NCI-H2081 (cell line): ENCODE data around the gene GPR146.

ENCODE experiments used
- DNase-seq, 2 experiments: peaks; one replicate each; lab custom pipeline; 2025; lab: John Stamatoyannopoulos, UW

GPR146 gene

DNA sequence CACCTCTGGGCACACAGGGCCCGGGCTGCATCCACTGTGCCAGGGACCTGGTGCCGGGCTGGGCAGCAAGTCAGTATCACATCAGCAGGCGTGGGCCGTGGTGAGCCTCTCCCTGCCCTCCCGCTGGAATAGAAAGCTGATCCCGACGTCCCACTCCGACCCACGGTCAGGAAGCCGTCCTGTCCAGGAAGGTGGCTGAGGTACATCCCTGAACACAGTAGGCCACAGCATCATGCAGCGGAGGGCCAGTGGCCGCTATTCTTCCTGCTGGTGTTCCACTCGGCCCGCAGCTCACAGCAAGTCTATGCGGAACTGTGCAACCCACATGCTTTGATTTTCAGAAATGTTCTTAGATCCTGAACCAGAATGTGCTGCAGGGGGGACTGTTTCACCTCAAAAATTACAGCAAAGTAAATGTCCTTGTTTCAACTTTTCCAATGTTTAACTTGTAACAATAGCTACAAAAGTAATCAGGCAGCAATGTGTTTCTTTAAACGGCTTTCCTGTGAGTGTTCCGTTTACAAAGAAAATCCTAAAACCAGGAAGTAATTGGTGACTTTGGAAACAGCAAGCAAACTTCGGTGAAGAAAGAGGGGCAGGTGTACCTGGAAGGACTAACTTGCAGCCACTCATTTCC lies 676 bp upstream of the GPR146 start:
- no peak for DNase-seq

DNA sequence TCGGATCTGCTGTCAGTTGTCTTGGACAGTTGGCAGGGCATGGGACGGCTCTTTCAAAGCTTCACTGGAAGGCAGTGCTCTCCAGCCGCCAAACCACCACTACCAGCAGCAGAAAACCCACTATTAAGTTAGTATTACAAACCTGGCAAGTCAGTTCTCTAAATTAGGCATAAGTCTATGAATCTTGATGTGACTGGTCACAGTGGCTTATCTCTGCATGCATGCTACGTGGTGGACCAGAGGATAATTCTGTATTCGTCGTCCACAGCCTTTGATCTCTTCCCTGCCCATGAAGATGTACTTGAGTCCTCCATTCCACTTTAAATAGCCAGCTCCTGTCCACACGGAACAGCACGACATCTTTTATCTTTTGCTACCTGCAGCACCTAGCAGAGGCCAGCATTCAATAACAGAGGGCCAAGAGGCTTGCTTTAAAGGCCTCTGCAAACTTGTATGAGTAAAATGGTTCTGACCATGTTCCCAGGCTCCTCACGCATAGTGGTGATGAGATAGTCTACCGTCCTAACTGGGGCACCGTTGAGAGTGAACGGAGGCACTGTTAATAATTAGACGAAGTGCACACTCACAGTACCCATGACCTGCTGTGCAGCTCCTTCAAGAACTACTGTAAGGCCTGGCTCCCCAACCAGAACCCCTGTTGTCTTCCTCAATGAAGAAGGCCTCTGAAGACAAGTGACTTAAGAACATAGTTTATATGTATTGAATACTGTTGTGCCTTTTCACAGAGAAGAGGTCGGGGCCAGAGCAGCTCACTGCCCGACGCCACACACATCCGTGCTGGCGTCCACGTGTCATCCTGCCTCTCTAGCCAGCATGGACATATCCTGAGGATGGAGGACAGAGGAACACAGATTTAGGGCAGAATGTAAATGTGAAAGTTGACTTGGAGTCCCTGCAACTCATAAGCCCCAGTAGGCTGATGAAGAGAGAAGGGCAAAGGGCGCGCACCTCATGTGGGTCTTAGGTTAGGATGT lies 1.0 kb downstream of the GPR146 start:
- no peak for DNase-seq

DNA sequence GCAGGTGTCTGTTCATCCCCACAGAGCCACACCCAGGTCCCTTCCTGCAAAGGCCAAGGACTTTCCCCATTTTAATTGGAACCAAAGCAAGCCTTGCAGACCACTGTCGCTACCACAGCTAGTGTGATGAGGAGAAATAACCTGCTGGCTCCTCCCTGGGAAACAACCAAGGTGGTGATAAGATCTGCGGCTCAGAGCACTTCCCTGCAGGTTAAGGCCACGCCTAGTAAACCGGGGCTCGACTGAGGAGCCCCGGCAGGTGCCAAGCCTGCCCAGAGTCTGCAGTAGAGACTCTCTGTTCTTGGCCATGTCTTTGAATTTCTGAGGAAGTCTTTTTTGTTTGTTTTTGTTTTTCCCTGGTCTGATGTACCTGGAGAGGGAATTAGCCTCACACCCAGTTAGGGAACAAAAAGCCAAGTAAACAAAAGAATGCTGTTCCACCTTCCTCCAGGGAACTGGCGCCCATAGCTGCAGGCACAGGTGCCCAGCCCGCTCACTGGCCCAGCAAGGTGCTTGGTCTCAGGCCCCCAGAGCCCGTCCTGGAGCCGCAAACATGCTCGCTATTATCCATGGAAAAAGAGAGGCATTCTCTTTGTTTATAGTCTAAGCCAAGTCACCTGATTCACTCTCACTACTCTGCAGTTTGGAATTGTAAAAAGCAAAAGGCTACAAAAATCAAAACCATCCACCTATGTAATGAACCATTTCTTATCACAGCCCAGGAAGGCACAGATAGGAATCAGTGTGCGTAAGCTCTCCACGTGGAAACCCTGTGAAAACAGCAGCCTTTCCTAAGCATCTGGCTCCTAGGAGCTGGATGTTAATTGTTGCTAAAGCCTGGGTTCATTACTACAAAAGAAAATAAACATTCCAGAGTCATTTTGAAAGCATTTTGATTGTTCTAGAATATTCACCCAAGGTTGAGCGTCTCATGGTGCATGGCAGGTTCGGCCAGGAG lies 2.7 kb downstream of the GPR146 start:
- DNase-seq: no peak

DNA sequence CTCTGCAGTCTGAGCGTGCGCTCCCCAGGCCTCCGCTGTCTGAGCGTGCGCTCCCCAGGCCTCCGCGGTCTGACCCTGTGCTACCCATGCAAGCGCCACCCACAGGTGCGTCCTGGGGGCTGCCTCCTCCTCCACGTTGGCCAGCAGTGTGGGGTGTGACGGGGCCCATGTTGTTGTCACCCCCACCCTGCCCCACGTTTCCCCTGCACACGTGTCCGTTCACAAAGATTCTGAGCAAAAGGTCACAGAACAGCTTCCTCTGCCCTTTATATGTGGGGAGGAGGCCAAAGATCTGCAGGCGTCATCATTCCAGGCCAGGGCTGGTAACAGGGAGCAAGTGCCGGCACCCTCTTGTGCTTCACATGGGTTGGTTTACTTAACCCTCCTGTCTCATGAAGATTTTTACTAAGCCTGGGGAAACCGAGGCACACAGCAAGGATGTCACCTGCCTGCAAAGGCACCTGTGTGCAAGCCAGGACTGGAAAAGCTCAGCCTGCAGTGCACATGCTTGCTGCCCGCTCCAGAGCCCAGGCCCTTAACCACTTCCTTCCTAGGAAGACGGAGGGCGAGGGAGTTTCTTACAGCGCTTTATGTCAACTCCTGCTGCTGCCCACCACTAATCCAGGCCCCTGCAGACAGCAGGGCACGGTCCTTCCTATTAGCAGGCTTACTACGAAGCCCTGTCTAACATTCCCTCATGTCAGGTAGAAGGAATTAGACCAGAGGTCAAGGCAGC lies 4.8 kb downstream of the GPR146 start:
- no peak for DNase-seq

DNA sequence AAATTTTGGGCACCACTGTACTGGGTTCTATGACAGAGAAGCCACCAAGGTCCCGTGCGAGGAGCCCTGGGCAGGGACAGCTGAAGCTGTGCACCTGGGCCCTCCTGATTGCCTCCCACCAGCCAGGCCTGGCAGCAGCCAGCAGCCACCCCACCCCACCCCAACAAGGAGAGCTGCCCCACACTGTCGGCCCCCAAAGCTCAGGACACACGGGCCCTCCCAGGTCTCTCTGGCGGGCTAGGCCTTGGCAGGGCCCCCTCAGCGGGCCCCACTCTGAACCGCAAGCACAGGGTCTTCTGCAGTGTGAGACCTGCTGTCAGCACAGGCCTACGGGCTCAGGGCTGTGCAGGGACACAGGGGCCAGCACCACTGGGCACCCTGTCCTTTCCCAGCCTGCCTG lies 5.5 kb downstream of the GPR146 start:
- DNase-seq: no peak

DNA sequence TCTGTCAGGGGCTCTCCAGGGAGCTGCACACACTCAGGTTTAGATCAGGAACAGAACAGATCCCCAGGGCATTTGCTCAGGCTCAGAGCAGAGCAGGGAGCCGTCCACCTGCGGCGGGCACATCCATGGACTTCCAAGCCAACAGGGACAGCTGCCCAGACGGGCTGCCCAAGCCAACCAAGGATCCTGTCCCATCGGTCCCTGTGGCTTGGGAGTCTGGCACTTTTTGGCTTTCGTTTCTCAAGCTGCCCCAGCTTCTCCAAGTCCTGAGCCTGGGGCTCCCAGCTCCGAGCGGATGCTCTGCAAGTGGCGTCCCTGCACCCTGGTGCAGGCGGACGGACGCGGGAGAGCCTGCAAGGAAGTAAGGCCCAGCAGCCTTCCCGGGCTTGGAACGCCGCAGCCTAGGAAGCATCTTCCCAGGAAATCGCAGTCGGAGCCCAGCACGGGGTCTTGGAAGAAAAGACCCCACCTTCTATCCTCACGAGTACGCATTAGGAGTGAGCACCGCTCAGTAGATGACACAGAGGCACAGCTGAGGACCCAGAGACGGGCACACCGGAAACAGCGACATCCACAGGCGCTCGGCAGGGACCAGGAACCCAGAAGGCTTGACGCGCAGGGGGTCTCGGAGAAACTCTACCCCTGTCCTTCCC lies 6.0 kb downstream of the GPR146 start:
- DNase-seq: no peak

DNA sequence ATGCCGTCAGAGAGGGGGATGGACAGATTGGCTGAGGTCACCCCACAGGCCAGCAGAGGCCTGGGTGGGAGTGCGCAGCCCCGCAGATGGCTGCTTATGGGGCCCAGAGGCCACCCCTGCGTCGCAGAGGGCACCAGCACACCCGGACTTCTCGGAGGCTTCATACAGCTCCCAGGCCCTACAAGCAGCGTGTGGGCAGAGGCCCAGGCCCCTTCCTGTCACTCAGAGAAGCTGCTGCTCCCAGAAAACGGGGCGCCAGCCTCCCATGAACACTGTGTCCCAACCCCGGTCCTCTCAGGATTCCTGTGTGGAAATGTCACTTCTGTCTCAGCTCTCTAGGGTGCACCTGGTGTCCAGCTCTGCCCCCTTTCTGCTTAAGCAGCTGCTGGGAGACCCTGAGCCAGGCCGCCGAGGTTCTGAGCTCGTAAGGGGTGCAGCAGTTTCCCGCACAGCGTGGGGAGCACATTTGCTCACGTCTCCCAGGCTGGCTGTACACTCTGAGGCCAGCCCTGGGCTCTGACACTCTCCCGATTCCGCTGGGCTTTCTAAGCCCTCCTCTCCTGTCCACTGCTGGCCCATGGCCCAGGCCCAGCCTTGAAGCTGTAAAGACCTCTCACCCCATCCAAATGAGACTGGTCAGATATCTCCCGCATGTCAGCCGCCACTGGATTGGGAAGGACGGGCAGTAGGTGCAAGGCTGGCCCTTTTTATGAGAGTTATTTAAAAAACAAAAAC lies 6.8 kb downstream of the GPR146 start:
- DNase-seq: no peak

DNA sequence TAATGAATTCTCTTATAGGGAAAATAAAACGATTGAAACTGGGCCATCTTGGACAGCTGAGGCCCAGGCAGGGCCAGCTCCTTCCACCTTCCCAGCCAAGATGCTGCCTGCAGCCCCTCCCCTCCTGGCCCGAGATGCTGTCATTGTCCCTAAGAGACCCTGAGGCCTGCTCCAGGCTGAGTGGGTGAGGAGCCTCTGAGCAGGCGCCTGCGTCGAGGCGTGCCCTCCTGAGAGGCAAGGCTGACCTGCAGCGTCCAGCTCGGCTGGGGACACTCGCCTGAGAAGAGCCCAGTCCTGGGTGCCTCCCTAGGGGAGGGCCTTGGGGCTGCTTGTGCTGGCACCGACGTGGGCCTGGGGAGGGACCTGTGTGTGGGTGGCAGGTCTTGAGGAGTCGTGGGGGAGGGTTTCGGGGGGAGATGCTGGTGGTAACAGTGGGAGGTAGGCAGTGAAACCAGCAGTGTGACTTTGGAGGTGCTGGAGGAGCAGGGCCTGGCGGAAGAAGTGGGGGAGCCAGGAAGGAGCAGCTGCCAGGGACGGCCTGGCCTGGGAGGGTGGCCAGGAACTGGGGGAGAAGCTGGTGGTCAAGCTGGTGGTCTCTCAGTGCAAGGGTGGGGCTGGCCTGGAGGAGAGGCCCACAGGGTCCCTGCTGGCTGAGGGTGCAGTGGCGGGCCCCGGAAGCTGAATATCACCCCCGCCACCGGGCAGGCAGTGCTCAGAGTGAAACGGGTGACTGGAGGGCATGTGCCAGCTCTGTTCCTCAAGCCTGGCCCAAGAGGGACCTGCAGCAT lies 7.9 kb downstream of the GPR146 start:
- no peak for DNase-seq

DNA sequence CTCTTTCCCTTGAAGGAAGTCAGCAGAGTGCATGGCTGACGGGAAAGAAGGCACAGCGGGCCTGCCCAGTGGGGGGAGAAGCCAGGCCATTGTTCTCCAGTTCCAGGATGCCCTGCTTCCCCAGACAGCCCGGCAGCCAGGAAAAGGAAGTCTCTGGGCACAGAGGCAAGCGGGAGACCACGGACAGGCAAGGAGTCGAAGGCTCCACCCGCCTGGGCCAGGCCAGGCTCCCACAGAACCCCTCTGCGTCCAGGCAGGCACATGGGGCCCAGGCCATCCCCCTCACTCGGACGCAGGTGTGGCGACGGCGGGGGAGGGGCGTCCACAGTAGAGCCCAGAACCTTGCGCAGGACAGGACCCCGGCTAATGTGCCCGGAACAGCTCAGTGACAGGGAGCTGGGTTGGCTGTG lies 8.7 kb downstream of the GPR146 start:
- DNase-seq: no peak

DNA sequence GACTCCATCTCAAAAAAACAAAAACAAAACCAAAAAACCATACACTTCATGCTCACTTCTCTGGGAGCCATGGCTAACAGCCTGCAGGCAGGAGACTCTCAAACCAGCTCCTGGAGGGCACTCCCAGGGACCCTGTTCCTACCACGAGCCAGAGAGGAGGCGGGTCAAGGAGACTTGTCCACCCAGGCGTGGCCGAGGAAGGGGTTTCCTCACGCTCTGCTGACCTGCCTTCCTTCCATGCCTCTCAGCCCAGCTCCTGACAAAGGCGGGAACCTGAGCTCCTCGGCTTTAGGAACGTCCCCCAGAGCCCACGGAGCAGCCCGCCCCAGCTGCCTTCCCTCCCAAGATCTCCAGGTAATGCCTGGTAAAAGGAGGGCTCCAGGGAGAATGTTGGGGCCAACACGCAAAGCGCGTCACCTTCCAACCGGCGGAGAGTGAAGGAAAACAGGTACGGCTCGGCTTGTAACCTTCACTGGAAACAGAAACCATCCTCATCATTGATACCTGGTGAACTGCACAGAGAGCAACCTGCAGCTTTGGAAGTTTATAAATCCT lies 9.5 kb downstream of the GPR146 start:
- no peak for DNase-seq

DNA sequence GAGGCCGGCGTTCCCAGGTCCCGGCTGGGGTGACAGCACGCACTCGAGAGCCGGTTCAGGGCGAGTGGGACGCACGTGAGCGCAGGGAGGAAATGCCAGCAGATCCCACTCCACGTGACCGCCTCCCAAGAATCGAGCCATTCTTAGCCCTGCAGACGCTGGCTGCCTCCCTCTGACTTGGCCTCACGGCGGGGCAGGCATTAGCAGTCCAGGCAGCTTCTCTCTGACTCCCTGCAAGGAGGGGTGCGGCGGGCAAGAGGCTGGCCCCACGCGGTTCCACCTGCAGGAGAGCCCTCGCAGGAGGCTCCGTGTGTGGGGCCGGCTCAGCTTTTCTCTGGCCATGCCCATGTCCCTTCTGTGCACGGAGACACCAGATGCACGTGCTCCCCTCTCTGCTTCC lies 10.1 kb downstream of the GPR146 start:
- no peak for DNase-seq

DNA sequence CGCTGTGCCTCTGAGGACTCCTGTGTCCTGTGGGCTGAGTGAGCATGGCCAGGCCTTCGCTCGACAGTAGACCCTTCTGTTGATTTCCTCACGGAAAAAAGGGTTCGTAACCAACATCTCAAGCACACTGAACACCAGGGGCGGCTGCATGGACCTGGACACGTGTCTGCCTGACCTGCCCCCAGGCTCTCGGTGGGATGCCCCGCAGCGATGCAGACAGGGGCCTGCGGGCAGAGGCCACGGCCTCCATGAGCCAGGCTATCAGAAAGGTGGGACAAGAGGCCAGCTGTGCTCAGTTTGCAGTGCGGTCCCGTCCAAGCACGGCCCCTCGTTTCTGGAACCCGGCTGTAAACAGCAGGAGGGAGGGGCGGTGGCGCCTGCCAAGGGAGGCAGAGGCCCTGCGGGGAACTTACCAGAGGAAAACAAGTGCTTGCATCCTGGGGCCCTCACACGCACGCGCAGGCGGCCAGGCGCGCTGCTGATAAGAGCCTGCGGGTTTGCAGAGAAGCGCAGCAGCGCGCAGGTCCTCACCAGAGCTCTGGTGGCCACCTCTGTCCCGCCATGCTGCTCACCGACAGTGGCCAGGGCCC lies 10.6 kb downstream of the GPR146 start:
- no peak for DNase-seq

DNA sequence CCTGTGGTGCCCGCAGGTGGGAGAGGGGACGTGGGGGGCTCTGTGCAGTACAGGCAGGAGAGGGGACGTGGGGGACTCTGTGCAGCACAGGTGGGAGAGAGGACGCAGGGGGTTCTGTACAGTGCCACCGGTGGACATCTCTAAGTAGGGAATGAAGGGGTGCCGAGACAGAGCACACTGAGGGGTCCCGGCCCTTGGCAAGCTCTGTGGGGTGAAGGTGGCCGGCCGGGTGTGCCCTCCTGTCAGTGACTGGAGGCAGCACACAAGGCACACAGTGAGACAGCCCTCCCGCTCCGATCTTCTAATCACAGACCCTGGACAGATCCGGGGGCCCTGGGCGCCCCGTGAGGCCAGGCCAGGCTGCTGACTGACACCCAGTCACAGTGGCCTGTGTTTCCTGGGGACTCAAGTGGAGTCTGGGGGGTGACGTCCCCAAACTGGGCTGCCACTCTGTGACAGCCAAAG lies 11.2 kb downstream of the GPR146 start:
- no peak for DNase-seq

DNA sequence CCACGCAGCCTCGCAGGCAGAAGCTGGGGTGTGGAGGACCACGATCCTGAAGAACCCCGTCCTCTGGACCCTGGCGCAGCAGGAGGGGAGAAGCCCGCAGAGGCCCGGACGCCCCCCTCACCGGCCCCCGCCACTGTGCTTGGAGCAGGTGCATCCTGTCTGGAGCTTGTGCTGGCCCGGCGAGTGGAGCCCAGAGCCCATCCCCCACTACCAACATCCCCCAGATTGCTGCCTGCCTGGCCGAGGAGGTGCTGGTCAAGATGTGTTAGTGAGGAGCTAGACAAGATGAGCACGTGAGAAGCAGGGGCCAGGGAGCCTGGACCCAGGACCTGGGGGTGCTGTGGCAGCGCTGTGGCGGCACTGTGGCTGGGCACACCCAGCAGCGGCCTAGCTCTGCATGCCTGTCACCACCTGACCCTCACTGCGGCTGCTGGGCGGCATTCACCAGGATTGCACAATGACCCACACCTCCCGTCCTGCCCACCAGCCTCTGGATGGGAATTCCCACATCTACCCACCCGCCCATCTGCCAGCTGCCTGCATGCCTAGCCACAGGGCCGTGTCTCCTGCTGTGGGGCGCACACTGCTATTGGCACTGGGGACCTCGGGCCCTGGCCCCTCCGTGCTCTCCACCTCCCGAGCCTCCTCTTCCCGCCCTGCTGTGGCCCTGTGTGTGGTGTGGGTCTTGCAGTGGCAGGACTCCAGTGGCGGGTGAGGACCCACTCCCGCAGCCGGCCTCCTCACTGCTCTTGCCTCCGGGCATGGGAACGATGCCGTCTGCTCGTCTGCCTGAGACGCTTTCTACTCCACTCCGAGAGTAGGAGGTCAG lies 11.8 kb downstream of the GPR146 start:
- DNase-seq: no peak

DNA sequence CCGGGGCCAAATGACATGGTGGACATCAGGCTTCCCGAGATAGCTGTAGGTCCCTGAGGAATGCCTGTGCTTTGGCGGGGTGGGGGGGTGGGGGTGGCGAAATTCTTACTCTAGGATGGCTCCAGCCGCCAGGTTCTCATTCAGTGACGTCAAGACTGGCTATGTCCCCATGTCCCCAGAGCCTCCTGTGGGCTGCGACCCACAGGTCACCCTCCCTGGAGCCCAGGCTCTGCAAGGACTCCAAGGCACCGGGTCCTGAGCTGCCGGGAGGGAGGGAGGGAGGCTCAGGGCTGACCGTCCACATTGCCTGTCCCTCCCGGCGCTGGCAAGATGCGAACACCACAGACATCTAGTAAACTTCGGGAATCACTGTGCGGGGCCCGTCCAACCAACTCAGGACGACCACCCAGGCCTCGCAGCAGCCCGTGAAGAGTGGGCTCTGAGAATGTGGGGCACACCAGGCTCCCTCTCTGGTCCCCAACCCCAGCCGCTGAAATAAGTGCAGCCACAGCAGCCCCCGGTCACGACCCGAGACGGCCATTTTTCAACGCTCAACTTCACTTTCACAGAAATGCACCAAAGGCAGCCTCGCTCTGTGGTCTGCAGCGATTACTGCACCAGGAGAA lies 12.6 kb downstream of the GPR146 start:
- DNase-seq: no peak

DNA sequence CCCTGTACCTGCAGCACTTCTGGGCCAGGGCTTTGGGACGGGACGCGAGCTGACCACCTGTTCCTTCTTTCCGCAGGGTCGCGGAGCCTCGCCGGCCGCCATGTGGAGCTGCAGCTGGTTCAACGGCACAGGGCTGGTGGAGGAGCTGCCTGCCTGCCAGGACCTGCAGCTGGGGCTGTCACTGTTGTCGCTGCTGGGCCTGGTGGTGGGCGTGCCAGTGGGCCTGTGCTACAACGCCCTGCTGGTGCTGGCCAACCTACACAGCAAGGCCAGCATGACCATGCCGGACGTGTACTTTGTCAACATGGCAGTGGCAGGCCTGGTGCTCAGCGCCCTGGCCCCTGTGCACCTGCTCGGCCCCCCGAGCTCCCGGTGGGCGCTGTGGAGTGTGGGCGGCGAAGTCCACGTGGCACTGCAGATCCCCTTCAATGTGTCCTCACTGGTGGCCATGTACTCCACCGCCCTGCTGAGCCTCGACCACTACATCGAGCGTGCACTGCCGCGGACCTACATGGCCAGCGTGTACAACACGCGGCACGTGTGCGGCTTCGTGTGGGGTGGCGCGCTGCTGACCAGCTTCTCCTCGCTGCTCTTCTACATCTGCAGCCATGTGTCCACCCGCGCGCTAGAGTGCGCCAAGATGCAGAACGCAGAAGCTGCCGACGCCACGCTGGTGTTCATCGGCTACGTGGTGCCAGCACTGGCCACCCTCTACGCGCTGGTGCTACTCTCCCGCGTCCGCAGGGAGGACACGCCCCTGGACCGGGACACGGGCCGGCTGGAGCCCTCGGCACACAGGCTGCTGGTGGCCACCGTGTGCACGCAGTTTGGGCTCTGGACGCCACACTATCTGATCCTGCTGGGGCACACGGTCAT lies 13.3 kb downstream of the GPR146 start:
- no peak for DNase-seq
